Activated CD4-positive, alpha-beta T cell treated with anti-CD3 and anti-CD28 coated beads, Interleukin-2, amount 10 ng/mL, durations not matched to agents 24 days and 14 days (primary cell): ENCODE data around the gene GRHL3. TPM values are rescaled to one million over a fixed set of nuclear protein-coding genes. Genes with fewer than 3 reads are reported as not detected.
"Not testable (repeated sequence)": the region's sequence is repeated elsewhere in the genome, so short reads cannot be mapped to it uniquely, and the experiment has no call there.

Experiments
- DNase-seq: peaks from one replicate; pipeline ENCODE4 v3.0.0; 2022
- H3K27ac Mint-ChIP-seq: one replicate; pipeline ENCODE4 v1.8.0; 2022; ENCODE audit warnings: mild to moderate bottlenecking, mixed read lengths
- H3K27me3 Mint-ChIP-seq: one replicate; pipeline ENCODE4 v1.8.0; 2022; ENCODE audit warnings: mixed read lengths
- H3K36me3 Mint-ChIP-seq: one replicate; pipeline ENCODE4 v1.8.0; 2022; ENCODE audit warnings: low read depth, mild to moderate bottlenecking, mixed read lengths
- H3K4me1 Mint-ChIP-seq: one replicate; pipeline ENCODE4 v1.8.0; 2021; ENCODE audit warnings: mixed read lengths
- H3K4me3 Mint-ChIP-seq: one replicate; pipeline ENCODE4 v1.8.0; 2022; ENCODE audit warnings: mild to moderate bottlenecking, moderate library complexity, mixed read lengths
- H3K9me3 Mint-ChIP-seq: one replicate; pipeline ENCODE4 v1.8.0; 2021; ENCODE audit warnings: mixed read lengths
- intact Hi-C: fragments of 100-400 bp; cut with micrococcal nuclease; formaldehyde crosslinking; loops from one replicate; pipeline ENCODE4 v1.15.1; 2023
- total RNA-seq: library from RNA; stranded (reverse); gene quantifications from 2 replicates; pipeline ENCODE4 v1.2.3, GENCODE V29; 2022

Gene GRHL3
- total RNA-seq, 1 donor from 2014 or later = not detected

DNA sequence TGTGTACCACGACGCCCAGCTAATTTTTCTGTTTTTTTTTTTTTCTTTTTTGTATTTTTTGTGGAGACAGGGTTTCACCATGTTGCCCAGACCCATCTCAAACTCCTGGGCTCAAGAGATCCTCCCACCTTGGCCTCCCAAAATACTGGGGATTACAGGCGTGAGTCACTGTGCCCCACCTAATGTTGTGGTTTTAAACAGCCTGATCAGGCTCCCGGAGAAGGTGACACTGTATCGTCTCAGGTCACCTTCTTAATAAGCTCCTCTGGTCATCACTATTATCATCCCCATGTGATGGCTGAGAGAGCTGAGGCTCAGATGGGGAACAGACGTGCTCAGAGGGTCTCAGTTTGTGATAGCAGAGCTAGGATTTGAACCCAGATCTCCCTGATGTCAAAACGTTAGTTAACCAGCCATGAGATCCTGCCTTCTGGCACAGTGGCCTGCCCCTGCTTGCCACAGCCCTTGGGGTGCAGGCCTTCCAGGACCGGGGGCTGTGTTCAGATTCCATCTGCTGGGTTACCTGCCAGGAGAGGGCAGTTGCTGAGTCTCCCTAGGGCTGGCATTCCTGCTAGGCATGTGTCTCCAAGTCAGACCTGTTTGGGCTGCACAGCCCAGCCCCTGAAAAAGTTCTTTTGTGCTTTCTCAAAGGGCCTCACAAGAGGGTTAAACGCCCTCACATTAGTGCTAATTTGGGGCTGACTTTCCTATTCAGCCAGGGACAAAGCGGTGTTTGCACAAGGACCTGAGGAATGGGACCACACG is 32.7 kb upstream of the GRHL3 start:
- Mint-ChIP-seq H3K36me3 (no peaks in the 10 kb centered on the region), H3K9me3 (no peaks in the 10 kb centered on the region), H3K27ac (no peak overlapping the region), H3K27me3 (peaks cover 11% of the 10 kb centered on the region), H3K4me1 (no peaks in the 10 kb centered on the region), H3K4me3 (no peak overlapping the region)
- intact Hi-C loops = no loop called here
- no peak for DNase-seq

DNA sequence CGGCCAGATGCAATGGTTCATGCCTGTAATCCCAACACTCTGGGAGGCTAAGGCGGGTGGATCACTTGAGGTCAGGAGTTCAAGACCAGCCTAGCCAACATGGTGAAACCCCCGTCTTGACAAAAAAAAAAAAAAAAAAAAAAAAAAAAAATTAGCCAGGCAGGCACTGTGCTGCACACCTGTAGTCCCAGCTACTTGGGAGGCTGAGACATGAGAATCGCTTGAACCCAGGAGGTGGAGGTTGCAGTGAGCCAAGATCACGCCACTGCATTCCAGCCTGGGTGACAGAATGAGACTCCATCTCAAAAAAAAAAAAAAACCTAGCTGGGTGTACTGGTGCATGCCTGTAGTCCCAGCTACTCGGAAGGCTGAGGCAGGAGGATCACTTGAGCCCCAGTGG is 31.4 kb upstream of the GRHL3 start:
- H3K4me1 Mint-ChIP-seq, H3K36me3 Mint-ChIP-seq, H3K4me3 Mint-ChIP-seq, H3K27ac Mint-ChIP-seq, DNase-seq, intact Hi-C loops, H3K9me3 Mint-ChIP-seq: not testable (repeated sequence)
- peaks cover 14% of the 10 kb centered on the region for H3K27me3 Mint-ChIP-seq

DNA sequence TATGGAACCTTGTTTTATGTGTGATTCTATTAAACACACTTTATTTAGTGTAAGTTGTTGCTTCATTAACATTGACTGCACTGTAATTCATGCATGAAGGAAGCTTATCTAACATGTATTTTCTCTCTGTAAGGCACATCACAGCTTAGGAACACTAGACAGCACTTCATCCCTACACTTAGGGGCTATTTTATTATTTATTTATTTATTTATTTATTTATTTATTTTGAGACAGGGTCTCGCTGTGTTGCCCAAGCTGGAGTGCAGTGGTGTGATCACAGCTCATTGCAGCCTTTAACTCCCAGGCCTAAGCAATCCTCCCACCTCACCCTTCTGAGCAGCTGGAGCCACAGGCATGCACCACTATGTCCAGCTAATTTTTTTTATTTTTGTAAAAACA is 30.7 kb upstream of the GRHL3 start:
- H3K27ac Mint-ChIP-seq = no peak overlapping the region
- H3K4me3 Mint-ChIP-seq = no peak overlapping the region
- DNase-seq = no peak
- peaks cover 11% of the 10 kb centered on the region for H3K27me3 Mint-ChIP-seq
- H3K4me1 Mint-ChIP-seq = no peaks in the 10 kb centered on the region
- no peaks in the 10 kb centered on the region for H3K36me3 Mint-ChIP-seq
- intact Hi-C loops = no loop called here
- H3K9me3 Mint-ChIP-seq = no peaks in the 10 kb centered on the region

DNA sequence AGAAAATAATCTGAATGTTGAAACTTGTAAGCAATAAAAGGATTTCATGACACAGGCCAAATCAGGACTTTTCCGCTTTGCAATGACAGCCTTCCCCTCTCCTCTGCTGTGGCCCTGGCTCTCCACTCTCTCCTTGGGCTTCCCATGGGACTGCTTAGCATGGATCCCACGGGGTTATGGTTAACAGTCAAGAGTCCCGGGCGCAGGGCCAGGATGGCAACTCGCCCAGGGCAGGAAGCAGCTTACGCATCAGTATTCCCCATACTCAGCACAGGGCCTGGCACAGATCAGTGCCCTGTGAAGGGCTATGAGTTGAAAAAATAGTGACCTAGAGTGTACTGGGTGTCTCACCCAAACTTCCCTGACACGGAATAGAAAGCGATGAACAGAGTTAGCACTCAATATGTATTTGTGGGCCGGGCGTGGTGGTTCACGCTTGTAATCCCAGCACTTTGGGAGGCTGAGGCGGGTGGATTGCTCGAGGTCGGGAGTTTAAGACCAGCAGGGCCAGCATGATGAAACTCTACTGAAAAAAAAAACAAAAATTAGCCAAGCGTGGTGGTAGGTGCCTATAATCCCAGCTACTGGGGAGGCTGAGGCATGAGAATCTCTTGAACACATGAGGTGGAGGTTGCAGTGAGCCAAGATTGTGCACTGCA is 29.1 kb upstream of the GRHL3 start:
- no peak for DNase-seq
- no peaks in the 10 kb centered on the region for H3K36me3 Mint-ChIP-seq
- no peak overlapping the region for H3K27ac Mint-ChIP-seq
- no peaks in the 10 kb centered on the region for H3K9me3 Mint-ChIP-seq
- no peak overlapping the region for H3K4me3 Mint-ChIP-seq
- intact Hi-C loops = no loop called here
- H3K27me3 Mint-ChIP-seq = peaks cover 12% of the 10 kb centered on the region
- H3K4me1 Mint-ChIP-seq = no peaks in the 10 kb centered on the region

DNA sequence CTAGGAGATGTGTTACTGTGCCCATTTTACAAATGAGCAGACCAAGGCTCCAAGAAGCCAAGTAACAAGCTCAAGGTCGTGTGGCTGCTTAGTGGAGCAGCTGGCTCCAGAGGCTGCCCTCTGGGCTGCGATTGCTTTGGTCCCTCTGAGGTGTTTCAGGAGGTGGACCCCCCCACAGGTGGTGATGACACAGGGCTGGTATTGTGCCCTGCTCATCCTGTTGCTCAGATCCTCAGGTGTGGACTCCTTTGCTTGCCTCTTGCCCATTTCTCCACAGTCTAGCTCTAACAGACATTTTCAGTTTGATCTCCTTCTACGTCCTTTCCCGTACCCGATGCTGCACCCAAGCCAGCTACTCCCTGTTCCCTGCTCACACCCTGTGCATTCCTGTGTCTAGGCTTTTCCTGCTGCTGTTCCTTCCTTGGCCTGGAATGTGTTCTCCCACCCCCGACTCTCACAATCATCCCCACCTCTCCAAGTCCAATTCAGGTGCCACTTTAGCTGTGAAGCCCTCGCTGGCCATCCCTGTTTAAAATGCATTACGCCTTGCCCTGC is 28.1 kb upstream of the GRHL3 start:
- H3K27me3 Mint-ChIP-seq = peaks cover 16% of the 10 kb centered on the region
- no peak for DNase-seq
- H3K9me3 Mint-ChIP-seq = no peaks in the 10 kb centered on the region

DNA sequence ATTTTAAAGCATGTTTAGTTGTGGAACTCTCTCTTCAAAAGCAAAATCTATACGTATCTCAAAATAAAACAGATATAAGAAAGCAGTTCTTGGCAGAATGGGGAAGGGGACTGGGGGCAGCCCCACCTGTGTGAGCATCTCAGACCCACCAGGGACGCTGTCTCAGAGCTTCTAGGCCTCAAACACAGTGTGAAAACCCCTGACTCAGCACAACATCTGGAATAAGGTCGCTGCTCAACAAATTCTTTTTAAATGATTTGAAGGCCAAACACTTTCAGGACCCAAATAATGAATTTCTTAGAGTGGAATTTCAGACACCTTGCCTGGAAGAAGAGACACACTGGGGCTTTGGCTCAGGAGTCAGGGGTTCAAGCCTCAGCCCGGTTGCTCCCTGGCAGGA is 27.1 kb upstream of the GRHL3 start:
- H3K27ac Mint-ChIP-seq = no peak overlapping the region
- H3K27me3 Mint-ChIP-seq = peaks cover 18% of the 10 kb centered on the region
- H3K36me3 Mint-ChIP-seq = no peaks in the 10 kb centered on the region
- intact Hi-C loops = no loop called here
- no peaks in the 10 kb centered on the region for H3K9me3 Mint-ChIP-seq
- DNase-seq = no peak
- H3K4me1 Mint-ChIP-seq = no peaks in the 10 kb centered on the region
- H3K4me3 Mint-ChIP-seq = no peak overlapping the region

More for the DNA sequence above, 28.1 kb upstream of the GRHL3 start:
- intact Hi-C loops = no loop called here
- Mint-ChIP-seq H3K36me3 (no peaks in the 10 kb centered on the region), H3K4me1 (no peaks in the 10 kb centered on the region), H3K27ac (no peak overlapping the region), H3K4me3 (no peak overlapping the region)

DNA sequence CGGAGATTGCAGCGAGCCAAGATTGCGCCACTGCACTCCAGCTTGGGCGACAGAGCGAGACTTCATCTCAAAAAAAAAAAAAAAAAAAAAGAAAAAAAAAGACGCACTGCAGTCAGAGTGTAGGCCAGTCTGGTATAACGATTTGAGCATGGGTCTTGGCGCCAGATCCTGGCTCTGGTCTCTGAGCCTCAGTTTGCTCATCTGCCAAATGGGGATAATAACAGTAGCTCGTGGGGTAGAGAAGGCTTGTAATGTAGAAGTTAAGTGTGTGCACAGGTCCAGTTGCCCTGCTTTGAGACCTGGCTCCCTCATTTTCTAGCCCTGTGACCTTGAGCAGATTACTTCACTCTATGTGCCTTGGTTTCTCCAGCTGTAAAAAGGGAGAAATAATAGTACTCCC is 26.3 kb upstream of the GRHL3 start:
- Mint-ChIP-seq H3K27me3 (peaks cover 23% of the 10 kb centered on the region), H3K36me3 (no peaks in the 10 kb centered on the region), H3K4me1 (no peaks in the 10 kb centered on the region), H3K27ac (no peak overlapping the region), H3K9me3 (no peaks in the 10 kb centered on the region), H3K4me3 (no peak overlapping the region)
- no peak for DNase-seq
- intact Hi-C loops = no loop called here

DNA sequence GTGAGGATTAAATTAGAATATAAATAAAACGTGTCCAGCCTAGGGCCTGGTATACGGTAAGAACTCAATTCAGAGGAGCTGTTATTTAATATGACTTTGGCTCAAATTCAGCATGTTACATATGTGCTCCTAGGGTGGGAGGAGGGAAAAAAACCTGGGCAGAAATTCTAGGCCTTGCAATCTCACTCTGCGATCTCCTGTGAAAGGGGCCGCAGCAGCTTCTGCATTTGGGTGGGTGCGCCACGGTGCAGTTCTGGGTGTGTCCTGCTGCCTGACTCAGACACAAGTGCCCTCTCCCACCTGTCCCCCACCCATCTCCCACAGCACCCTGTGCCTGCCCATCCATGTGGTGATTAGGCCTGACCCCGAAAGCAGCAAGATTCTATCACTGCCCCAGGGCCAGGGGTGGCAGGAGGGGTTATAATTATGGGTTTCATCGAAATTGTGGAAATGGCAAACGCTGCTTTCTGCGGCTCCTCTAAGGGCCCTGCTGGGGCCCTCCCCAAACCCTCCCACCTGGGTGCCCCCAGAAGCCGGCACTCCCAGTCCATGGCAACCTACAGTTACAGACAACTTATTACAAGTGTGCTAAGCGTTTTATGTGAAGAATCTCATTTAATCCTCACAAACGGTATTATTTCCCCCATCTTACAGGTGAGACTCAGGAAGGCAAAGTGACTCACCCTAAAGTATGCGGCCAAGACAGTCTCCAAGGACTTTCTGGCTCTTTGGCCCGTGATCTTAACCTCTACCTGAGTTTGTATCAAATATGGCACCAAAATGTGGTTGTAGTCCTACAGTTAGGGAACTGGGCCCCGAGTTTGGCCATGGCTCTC is 25.5 kb upstream of the GRHL3 start:
- Mint-ChIP-seq H3K4me3 (no peak overlapping the region), H3K9me3 (no peaks in the 10 kb centered on the region), H3K36me3 (no peaks in the 10 kb centered on the region), H3K27ac (no peak overlapping the region), H3K27me3 (peaks cover 30% of the 10 kb centered on the region), H3K4me1 (no peaks in the 10 kb centered on the region)
- intact Hi-C loops = no loop called here
- no peak for DNase-seq

DNA sequence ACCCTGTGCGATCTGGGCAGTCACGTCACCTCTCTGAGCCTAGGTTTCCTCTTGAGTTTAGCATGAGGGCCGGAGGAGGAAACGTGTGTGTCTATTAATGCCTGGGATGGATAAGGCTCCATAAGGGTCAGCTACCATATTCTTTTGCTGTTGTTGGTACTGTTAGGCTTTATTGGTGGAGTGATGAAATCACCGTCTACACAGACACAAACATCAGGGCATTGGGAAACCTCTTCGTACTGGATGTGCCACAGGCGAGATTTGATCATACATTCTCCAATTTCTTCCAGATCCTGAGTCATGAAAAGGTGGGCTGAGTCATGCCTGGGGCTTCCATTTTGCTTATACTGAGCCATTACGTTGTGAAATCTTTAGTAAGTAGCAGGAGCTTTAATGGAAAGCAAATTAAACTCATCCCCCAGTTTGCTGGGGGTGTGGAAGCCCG is 24.9 kb upstream of the GRHL3 start:
- H3K27ac Mint-ChIP-seq = no peak overlapping the region
- no peaks in the 10 kb centered on the region for H3K4me1 Mint-ChIP-seq
- intact Hi-C loops = no loop called here
- no peak overlapping the region for H3K4me3 Mint-ChIP-seq
- H3K27me3 Mint-ChIP-seq = peaks cover 35% of the 10 kb centered on the region
- H3K36me3 Mint-ChIP-seq = no peaks in the 10 kb centered on the region
- no peaks in the 10 kb centered on the region for H3K9me3 Mint-ChIP-seq
- DNase-seq = no peak

DNA sequence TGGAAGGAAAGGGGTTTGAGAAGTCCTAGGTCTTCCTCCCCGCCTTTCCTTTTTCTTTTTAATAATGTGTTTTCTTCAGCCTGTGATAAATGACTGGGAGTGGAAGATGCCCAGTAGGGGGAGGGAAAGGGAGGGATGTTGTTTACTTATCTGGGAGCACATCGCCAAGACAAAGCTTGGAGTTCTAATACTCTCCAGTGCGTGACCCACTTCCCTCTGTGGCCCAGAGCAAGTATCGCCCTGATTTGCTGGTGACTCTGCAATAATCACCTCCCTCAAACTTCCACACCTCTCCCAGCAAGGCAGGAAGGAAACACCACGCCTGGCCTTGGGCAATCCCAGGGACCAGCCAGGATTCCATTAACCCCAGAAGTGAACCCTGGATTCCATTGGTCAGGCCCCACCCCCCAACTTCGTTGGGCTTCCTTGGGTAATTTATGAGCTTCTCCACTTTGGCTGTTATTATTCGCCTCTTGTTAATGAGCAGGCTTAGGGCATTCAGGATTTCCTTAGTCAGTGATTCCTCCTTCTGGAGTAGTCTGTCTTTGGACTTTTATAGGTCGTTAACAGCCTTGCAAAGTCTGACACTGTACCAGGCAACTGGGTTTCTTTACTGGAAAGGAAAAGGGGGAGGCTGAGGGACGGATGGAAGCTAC is 24.3 kb upstream of the GRHL3 start:
- Mint-ChIP-seq H3K9me3 (no peaks in the 10 kb centered on the region), H3K4me1 (no peaks in the 10 kb centered on the region), H3K4me3 (no peak overlapping the region), H3K36me3 (no peaks in the 10 kb centered on the region), H3K27me3 (peaks cover 36% of the 10 kb centered on the region), H3K27ac (no peak overlapping the region)
- DNase-seq = no peak
- intact Hi-C loops = no loop called here

DNA sequence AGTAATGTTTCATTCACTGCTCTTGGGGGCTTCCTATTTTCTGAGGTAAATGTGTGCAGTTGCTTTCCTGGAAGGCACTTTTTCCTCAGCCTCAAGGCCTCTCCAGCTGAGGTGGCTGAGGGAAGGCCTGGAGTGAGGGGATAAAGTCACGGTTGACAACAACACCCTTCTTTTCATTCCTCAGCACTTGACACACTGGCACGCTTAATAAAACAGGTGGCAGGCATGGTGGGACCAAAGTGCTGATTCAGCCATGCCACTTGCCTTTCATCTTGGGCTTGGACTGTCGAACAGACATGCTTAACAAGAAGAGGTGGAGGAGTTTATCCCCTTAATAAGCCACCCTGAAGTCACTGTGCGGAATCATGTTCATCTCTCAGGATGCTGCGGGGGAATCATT is 23.6 kb upstream of the GRHL3 start:
- H3K4me3 Mint-ChIP-seq = no peak overlapping the region
- intact Hi-C loops = no loop called here
- H3K9me3 Mint-ChIP-seq = no peaks in the 10 kb centered on the region
- no peak overlapping the region for H3K27ac Mint-ChIP-seq
- no peaks in the 10 kb centered on the region for H3K36me3 Mint-ChIP-seq
- no peak for DNase-seq
- peaks cover 36% of the 10 kb centered on the region for H3K27me3 Mint-ChIP-seq
- no peaks in the 10 kb centered on the region for H3K4me1 Mint-ChIP-seq

DNA sequence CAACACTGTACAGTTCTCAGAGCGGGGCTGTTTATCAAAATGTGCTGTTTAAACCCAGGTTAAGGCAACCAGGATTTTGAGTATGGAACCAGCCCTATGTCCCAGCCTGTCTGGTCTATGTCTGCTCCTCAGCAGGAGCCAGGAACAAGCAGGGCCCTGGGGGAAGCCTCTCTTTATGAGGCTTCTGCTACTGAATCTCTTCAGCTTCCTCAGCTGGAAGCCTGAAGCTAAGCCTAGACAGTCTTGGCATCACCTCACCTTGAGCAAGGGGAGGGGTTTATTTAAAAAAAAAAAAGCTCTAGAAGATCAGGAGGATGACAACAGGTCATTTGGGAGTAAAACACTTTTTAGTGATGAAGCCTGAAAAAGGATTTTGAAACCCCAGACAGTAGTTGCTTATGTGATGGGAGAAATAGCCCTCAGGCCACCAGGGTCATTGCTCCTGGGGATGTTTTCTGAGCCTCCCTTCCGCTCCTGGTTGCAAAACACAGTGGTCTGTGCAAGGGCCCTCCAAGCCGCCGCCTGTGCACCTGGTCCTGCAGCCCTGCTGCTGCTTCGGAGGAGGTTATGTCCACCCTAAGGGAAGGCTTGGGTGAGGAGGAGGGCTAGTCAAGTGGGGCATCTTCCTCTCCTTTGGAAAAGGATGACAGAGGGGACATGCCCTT is 21.8 kb upstream of the GRHL3 start:
- no peaks in the 10 kb centered on the region for H3K4me1 Mint-ChIP-seq
- H3K9me3 Mint-ChIP-seq = no peaks in the 10 kb centered on the region
- intact Hi-C loops = no loop called here
- no peak overlapping the region for H3K27ac Mint-ChIP-seq
- DNase-seq = no peak
- H3K27me3 Mint-ChIP-seq = peaks cover 38% of the 10 kb centered on the region
- H3K4me3 Mint-ChIP-seq = no peak overlapping the region
- no peaks in the 10 kb centered on the region for H3K36me3 Mint-ChIP-seq

DNA sequence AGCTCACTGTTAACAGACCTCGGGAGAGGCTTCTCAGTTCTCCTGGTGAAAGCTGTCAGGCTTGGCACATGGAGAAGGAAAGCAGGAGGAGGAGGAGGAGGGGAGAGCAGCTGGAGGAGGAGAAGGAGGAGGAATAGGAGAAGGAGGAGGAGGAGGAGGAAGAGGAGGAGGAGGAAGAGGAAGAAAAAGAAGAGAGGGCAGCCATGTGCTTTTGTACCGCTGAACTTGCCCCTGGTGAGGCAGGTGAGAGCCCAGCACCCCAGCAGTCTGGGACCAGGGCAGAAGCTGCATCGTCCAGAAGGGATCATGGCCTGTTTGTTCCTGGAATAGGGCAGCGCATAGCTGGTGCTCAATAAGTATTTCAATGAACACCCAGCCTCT is 21.3 kb upstream of the GRHL3 start:
- intact Hi-C loops = no loop called here
- Mint-ChIP-seq H3K4me3 (no peak overlapping the region), H3K36me3 (no peaks in the 10 kb centered on the region), H3K27ac (no peak overlapping the region), H3K9me3 (no peaks in the 10 kb centered on the region), H3K27me3 (peaks cover 42% of the 10 kb centered on the region), H3K4me1 (no peaks in the 10 kb centered on the region)
- DNase-seq = no peak
